MM.1S (cell line): ENCODE measurements around the gene EVI5L.

Experiments
- DNase-seq: peaks from one replicate; pipeline ENCODE4 v3.0.0-alpha.2; 2015
- H2AFZ ChIP-seq: fragments of 300-600 bp; sonication (generic); 2 replicates; pipeline ENCODE4 v1.6.0; 2016; ENCODE audit warnings: antibody characterized with exemption, low read length
- H3F3A ChIP-seq: fragments of 300-600 bp; sonication (generic); 2 replicates; pipeline ENCODE4 v1.6.1; 2016; ENCODE audit warnings: mild to moderate bottlenecking, antibody characterized with exemption, low read length, moderate library complexity, mixed read lengths; ENCODE audit not compliant: insufficient read depth
- H3K27ac ChIP-seq: fragments of 300-600 bp; sonication (generic); 2 replicates; pipeline ENCODE4 v1.5.1; 2016; ENCODE audit warnings: mild to moderate bottlenecking, low read length
- H3K27me3 ChIP-seq: fragments of 300-600 bp; sonication (generic); replicated peaks from 2 replicates; pipeline ENCODE4 v1.6.0; 2016; ENCODE audit warnings: low read length; ENCODE audit not compliant: insufficient read depth
- H3K36me3 ChIP-seq: fragments of 300-600 bp; sonication (generic); replicated peaks from 2 replicates; pipeline ENCODE4 v1.6.1; 2016; ENCODE audit warnings: mild to moderate bottlenecking, low read length, mixed read lengths; ENCODE audit not compliant: insufficient read depth
- H3K4me1 ChIP-seq: fragments of 300-600 bp; sonication (generic); 2 replicates; pipeline ENCODE4 v1.6.1; 2016; ENCODE audit warnings: low read length, mixed read lengths
- H3K4me2 ChIP-seq: fragments of 300-600 bp; sonication (generic); 2 replicates; pipeline ENCODE4 v1.6.0; 2016; ENCODE audit warnings: low read depth, low read length
- H3K4me3 ChIP-seq: fragments of 300-600 bp; sonication (generic); 2 replicates; pipeline ENCODE4 v1.5.1; 2016; ENCODE audit warnings: low read length, mixed read lengths
- H3K79me2 ChIP-seq: fragments of 300-600 bp; sonication (generic); 2 replicates; pipeline ENCODE4 v1.6.1; 2016; ENCODE audit warnings: mixed run types, low read length, mixed read lengths
- H3K9ac ChIP-seq: fragments of 300-600 bp; sonication (generic); 2 replicates; pipeline ENCODE4 v1.6.1; 2016; ENCODE audit warnings: low read length, mixed read lengths
- H3K9me2 ChIP-seq: fragments of 300-600 bp; sonication (generic); replicated peaks from 2 replicates; pipeline ENCODE4 v1.6.1; 2016; ENCODE audit warnings: mild to moderate bottlenecking, low read length, mixed read lengths; ENCODE audit not compliant: insufficient read depth
- H3K9me3 ChIP-seq: fragments of 300-600 bp; sonication (generic); replicated peaks from 2 replicates; pipeline ENCODE4 v1.6.1; 2016; ENCODE audit warnings: mild to moderate bottlenecking, low read length, mixed read lengths; ENCODE audit not compliant: insufficient read depth
- H4K20me1 ChIP-seq: fragments of 300-600 bp; sonication (generic); 2 replicates; pipeline ENCODE4 v1.6.1; 2016; ENCODE audit warnings: mild to moderate bottlenecking, low read length, moderate library complexity, mixed read lengths; ENCODE audit not compliant: insufficient read depth
- CTCF ChIP-seq: fragments of 300-600 bp; sonication (generic); IDR thresholded peaks from 2 replicates; pipeline ENCODE4 v1.5.1; 2016; ENCODE audit warnings: antibody characterized with exemption, low read length, mixed read lengths
- EZH2 ChIP-seq: fragments of 300-600 bp; sonication (generic); optimal IDR thresholded peaks from 2 replicates; pipeline ENCODE3; 2017; ENCODE audit warnings: low read depth, mild to moderate bottlenecking, antibody characterized with exemption, low read length, mixed read lengths
- EZH2phosphoT487 ChIP-seq: fragments of 300-600 bp; sonication (generic); IDR thresholded peaks from 2 replicates; pipeline ENCODE4 v1.6.1; 2018; ENCODE audit warnings: antibody characterized with exemption, low read length

Gene EVI5L

GRCh38 chr19:7852851-7853769 lies 23.1 kb downstream of the EVI5L start:
- Histone ChIP-seq H3K36me3 (no peaks in the 10 kb centered on the region), H3K9me3 (no peaks in the 10 kb centered on the region), H3K4me2 (peak overlapping the region; percentile 46; the same call in 1 of the 2 replicates), H3F3A (no peaks in the 10 kb centered on the region), H3K27me3 (peaks cover 41% of the 10 kb centered on the region), H3K9me2 (no peaks in the 10 kb centered on the region), H3K4me1 (0 out of 2 replicates have a peak, but pooled peaks cover 3% of the 10 kb centered on the region), H4K20me1 (no peaks in the 10 kb centered on the region), H3K27ac (no peak overlapping the region), H3K4me3 (no peak overlapping the region), H2AFZ (no peak overlapping the region), H3K9ac (no peak overlapping the region), H3K79me2 (no peaks in the 10 kb centered on the region)
- peak; percentile 94 for TF ChIP-seq CTCF
- no peak for TF ChIP-seq EZH2
- peak; percentile 76 for DNase-seq

DNA sequence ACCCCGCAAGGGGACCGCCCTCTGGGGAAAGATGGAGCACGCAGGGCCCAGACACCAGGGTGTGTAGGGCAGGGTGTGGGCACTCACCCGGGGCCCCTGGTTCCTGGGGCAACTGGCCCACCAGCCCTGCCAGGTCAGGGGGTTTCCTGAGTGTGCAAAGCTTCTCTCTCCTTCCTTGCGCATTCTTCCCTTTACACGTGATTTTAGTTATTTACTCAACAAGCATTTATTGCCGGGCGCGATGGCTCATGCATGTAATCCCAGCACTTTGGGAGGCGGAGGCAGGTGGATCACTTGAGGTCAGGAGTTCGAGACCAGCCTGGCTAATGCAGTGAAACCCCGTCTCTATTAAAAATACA lies 23.7 kb downstream of the EVI5L start:
- Histone ChIP-seq H3K4me3 (no peak overlapping the region), H3K27ac (no peak overlapping the region), H3K9me3 (no peaks in the 10 kb centered on the region), H4K20me1 (no peaks in the 10 kb centered on the region), H3K4me2 (peak overlapping the region; percentile 46; the same call in 1 of the 2 replicates), H3K4me1 (0 out of 2 replicates have a peak, but pooled peaks cover 3% of the 10 kb centered on the region), H3K79me2 (no peaks in the 10 kb centered on the region), H3K36me3 (no peaks in the 10 kb centered on the region), H3K9me2 (no peaks in the 10 kb centered on the region), H3F3A (no peaks in the 10 kb centered on the region), H3K27me3 (peaks cover 42% of the 10 kb centered on the region), H3K9ac (no peak overlapping the region), H2AFZ (no peak overlapping the region)
- no peak for DNase-seq
- TF ChIP-seq CTCF (no peak), EZH2 (no peak), EZH2phosphoT487 (no peak)

DNA sequence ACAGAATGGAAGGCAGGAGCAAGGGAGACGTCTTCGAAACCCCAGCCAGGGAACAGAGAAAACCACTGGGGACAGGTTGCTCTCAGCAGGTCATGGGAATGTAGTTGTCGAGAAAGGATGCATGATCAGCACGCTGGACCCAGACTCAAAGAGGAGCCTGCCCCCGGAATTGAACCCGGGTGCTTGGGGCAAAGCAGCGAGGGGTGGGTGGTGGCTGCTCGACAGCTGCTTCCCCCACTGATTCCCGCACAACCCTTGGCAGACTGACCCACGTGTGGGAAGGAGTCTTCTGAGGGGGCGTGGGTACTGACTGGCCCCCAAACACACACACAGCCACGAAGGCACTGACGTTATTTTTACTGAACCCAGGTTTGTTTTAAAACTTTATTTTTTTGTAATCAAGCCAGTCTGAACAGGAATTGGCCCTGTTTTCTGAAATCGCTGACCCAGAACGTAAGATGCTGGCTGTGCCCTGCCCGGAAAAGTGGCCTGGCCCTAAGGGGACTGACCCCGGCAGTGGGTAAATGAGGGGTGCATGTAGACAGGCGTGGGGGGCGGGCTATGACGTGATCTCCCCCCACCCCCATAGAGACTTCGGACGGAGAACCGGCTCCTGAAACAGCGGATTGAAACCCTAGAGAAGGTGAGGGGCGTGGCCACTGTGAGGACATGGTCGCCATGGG lies 25.5 kb downstream of the EVI5L start:
- DNase-seq: no peak
- no peaks in the 10 kb centered on the region for H3K79me2 ChIP-seq
- H3K4me1 ChIP-seq: 0 out of 2 replicates have a peak, but pooled peaks cover 3% of the 10 kb centered on the region
- no peaks in the 10 kb centered on the region for H3K9me2 ChIP-seq
- H3K9me3 ChIP-seq: no peaks in the 10 kb centered on the region
- H3K27ac ChIP-seq: no peak overlapping the region
- no peak overlapping the region for H3K9ac ChIP-seq
- no peak overlapping the region for H2AFZ ChIP-seq
- no peak for TF ChIP-seq EZH2phosphoT487
- TF ChIP-seq CTCF: no peak
- TF ChIP-seq EZH2: no peak
- peaks cover 42% of the 10 kb centered on the region for H3K27me3 ChIP-seq
- no peaks in the 10 kb centered on the region for H3K36me3 ChIP-seq
- no peaks in the 10 kb centered on the region for H4K20me1 ChIP-seq
- H3K4me2 ChIP-seq: no peak overlapping the region
- H3K4me3 ChIP-seq: no peak overlapping the region
- H3F3A ChIP-seq: no peaks in the 10 kb centered on the region
